Body of pancreas (tissue), 4 donors: Measurements from ENCODE around the gene GOLGA6L7.

Source experiments
- POLR2A ChIP-seq, 3 donors: fragments of 450-650 bp; IDR thresholded peaks; one replicate each; pipeline ENCODE4 v1.6.1; 2016; ENCODE audit warnings: antibody characterized with exemption in 3 of 3, mild to moderate bottlenecking in 2 of 3
- TF ChIP-seq, protein P1 (sequence below), 7 experiments: fragments of 450-650 bp in 4 of 7; fragments of 200-600 bp in 3 of 7; sonication (generic) in 3 of 7; IDR thresholded peaks; one replicate each; pipeline ENCODE4 v1.5.1; 2016 to 2019; ENCODE audit warnings: antibody characterized with exemption in 7 of 7

DNA sequence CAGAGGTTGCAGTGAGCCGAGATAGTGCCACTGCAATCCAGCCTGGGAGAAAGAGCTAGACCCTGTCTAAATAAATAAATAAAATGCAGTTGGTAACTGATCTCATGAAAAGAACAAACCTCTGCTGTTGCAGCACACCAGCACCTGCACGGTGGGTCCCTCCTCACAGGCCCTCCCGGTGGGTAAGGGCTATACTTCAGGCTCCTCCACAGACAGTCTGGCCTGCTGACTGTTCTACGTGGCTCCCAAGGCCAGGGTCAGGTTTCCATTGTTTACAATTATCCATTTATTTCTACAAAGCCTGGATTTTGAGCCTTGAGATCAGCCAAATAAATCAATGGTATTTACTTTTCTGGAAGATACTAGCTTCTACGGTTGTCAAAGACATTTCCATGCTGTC lies 32.2 kb upstream of the GOLGA6L7 start:
- TF ChIP-seq, protein P1, sequence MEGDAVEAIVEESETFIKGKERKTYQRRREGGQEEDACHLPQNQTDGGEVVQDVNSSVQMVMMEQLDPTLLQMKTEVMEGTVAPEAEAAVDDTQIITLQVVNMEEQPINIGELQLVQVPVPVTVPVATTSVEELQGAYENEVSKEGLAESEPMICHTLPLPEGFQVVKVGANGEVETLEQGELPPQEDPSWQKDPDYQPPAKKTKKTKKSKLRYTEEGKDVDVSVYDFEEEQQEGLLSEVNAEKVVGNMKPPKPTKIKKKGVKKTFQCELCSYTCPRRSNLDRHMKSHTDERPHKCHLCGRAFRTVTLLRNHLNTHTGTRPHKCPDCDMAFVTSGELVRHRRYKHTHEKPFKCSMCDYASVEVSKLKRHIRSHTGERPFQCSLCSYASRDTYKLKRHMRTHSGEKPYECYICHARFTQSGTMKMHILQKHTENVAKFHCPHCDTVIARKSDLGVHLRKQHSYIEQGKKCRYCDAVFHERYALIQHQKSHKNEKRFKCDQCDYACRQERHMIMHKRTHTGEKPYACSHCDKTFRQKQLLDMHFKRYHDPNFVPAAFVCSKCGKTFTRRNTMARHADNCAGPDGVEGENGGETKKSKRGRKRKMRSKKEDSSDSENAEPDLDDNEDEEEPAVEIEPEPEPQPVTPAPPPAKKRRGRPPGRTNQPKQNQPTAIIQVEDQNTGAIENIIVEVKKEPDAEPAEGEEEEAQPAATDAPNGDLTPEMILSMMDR (IDR thresholded peaks at IDR 0.05), result no peak
- no peak for TF ChIP-seq POLR2A (IDR thresholded peaks at IDR 0.05)
